ENCODE data around the gene WNT5B. TPM values are rescaled to one million over a fixed set of nuclear protein-coding genes. Genes with fewer than 3 reads are reported as not detected.

WNT5B gene
- polyA plus RNA-seq, 1 of the 3 experiments (the other 2 are of a cell fraction) = 29.3 TPM

DNA sequence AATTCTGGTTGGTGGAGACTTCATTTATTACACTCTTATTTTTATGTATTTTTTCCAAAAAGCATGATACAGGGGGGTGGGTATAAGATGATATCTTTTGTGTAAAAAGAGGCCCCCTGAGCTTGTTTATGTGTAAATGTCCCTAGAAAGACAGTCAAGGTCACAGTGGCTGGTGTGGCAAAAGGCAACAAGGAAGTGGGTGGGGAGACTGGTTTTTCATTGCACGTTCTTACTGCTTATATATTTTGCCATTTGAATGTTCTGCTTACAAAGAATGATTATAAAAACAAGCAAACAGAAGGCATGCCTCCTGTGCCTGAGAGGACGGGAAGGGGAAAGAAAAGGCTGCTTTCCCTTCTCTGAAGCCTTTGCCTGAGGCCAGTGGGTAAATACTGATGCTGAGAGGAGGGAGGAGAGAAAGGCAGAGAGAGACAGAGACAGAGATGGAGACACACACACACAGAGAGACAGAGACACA is 37.7 kb downstream of the WNT5B start:
- Histone ChIP-seq H3K4me1 (ENCODE audit: control insufficient read depth in 1 of 2, insufficient read depth in 2 of 2, low read depth in 1 of 2, low read length in 1 of 2) (no peaks in the 10 kb centered on the region), H3K27ac (ENCODE audit: low read depth in 2 of 2, low read length in 1 of 2) (no peak overlapping the region), H3K9me2 (no peaks in the 10 kb centered on the region), H3K4me3 (ENCODE audit: low read depth in 2 of 2, low read length in 1 of 2) (no peak overlapping the region), H3K79me2 (ENCODE audit: insufficient read depth) (no peaks in the 10 kb centered on the region), H3K9me3 (no peaks in the 10 kb centered on the region), H3K36me3 (replicated peaks in 1 of 2; ENCODE audit: control insufficient read depth in 1 of 2, insufficient read depth in 2 of 2, low read length in 1 of 2) (no peaks in the 10 kb centered on the region), H2AFZ (ENCODE audit: low read depth) (no peak overlapping the region), H3K4me2 (no peak overlapping the region), H4K20me1 (ENCODE audit: insufficient read depth) (no peaks in the 10 kb centered on the region), H3K27me3 (ENCODE audit: insufficient read depth) (no peaks in the 10 kb centered on the region), H3K9ac (no peak overlapping the region), H3F3A (replicated peaks; ENCODE audit: insufficient read depth) (no peaks in the 10 kb centered on the region)
- POLR2A ChIA-PET = no interaction called here
- WGBS (ENCODE audit: low lambda C conversion rate) = 78% methylated on average over 2 of the region's 2 CpGs
- DNase-seq = no peak
- CTCF ChIA-PET = interaction anchor here (1.8 to 2.6 kb wide), 3 partner anchors 14 to 273 kb away, joined by 5 to 10 read pairs (median 10); no protein-coding TSS in a partner anchor
- TF ChIP-seq TEAD4 (IDR thresholded peaks at IDR 0.05; ENCODE audit: borderline replicate concordance, insufficient read depth) = no peak
- TF ChIP-seq RAD21 (IDR thresholded peaks at IDR 0.05; ENCODE audit: low read length) = no peak
- TF ChIP-seq, protein P1, sequence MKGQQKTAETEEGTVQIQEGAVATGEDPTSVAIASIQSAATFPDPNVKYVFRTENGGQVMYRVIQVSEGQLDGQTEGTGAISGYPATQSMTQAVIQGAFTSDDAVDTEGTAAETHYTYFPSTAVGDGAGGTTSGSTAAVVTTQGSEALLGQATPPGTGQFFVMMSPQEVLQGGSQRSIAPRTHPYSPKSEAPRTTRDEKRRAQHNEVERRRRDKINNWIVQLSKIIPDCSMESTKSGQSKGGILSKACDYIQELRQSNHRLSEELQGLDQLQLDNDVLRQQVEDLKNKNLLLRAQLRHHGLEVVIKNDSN (IDR thresholded peaks at IDR 0.05; ENCODE audit: borderline replicate concordance, low read depth) = no peak
- TF ChIP-seq GATA2 (CRISPR knock-in tag; IDR thresholded peaks at IDR 0.05) = no peak
- TF ChIP-seq, protein P2, sequence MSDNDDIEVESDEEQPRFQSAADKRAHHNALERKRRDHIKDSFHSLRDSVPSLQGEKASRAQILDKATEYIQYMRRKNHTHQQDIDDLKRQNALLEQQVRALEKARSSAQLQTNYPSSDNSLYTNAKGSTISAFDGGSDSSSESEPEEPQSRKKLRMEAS (IDR thresholded peaks at IDR 0.05; ENCODE audit: low read depth) = no peak
- no peak for TF ChIP-seq FOXM1 (IDR thresholded peaks at IDR 0.05; ENCODE audit: low read depth)
- no peak for TF ChIP-seq NFIC (IDR thresholded peaks at IDR 0.05; ENCODE audit: borderline replicate concordance)
- TF ChIP-seq, protein P3, sequence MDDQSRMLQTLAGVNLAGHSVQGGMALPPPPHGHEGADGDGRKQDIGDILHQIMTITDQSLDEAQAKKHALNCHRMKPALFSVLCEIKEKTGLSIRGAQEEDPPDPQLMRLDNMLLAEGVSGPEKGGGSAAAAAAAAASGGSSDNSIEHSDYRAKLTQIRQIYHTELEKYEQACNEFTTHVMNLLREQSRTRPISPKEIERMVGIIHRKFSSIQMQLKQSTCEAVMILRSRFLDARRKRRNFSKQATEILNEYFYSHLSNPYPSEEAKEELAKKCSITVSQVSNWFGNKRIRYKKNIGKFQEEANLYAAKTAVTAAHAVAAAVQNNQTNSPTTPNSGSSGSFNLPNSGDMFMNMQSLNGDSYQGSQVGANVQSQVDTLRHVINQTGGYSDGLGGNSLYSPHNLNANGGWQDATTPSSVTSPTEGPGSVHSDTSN (IDR thresholded peaks at IDR 0.05) = no peak
- TF ChIP-seq RXRA (IDR thresholded peaks at IDR 0.05; ENCODE audit: borderline replicate concordance, low read depth) = no peak
- no peak for TF ChIP-seq CHD2 (IDR thresholded peaks at IDR 0.05; ENCODE audit: low read length, partially characterized antibody)
- no peak for TF ChIP-seq FOSL2 (IDR thresholded peaks at IDR 0.05; ENCODE audit: borderline replicate concordance, low read depth)
- TF ChIP-seq ZBTB33 (IDR thresholded peaks at IDR 0.05; ENCODE audit: borderline replicate concordance, low read depth) = no peak

DNA sequence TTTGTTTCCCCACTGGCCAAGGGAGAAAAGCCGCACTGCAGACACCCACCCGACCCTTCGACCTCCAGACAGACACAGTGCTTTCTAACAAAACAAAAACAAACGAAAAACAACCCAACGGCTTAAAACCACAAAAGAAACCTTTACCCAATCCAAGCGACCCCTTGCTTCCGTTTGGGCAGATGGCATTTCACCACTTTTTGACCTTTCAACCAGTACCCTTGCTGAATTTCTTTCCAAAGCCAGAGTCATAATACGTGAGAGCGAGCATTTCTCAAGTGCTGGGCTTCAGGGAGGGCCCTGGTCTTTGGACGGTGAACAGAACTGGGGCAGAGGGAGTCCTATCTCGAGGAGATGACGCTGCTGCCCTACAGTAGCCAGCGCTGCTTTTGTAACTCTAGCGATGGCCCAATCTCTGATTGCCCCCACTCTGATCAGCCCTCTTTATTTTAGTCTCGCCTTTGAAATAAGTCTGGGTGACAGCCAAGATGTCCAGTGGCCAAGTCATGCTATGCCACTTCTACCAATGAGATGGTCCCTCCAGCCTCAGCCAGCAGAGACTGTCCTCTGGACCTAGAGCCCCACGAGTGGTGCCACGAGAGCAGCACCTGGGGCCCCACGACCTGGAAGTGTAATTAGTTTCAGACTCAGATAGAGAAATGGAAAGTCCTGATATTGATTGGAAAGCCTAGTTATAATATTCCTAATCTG is 40.0 kb downstream of the WNT5B start:
- Histone ChIP-seq H3K4me1 (ENCODE audit: control insufficient read depth in 1 of 2, insufficient read depth in 2 of 2, low read depth in 1 of 2, low read length in 1 of 2) (no peaks in the 10 kb centered on the region), H3K79me2 (ENCODE audit: insufficient read depth) (no peaks in the 10 kb centered on the region), H3K27me3 (ENCODE audit: insufficient read depth) (no peaks in the 10 kb centered on the region), H3K9me3 (no peaks in the 10 kb centered on the region), H3K27ac (ENCODE audit: low read depth in 2 of 2, low read length in 1 of 2) (no peak overlapping the region), H4K20me1 (ENCODE audit: insufficient read depth) (no peaks in the 10 kb centered on the region), H3F3A (replicated peaks; ENCODE audit: insufficient read depth) (no peaks in the 10 kb centered on the region), H3K4me2 (no peak overlapping the region), H3K36me3 (replicated peaks in 1 of 2; ENCODE audit: control insufficient read depth in 1 of 2, insufficient read depth in 2 of 2, low read length in 1 of 2) (no peaks in the 10 kb centered on the region), H3K9ac (no peak overlapping the region), H2AFZ (ENCODE audit: low read depth) (no peak overlapping the region), H3K4me3 (ENCODE audit: low read depth in 2 of 2, low read length in 1 of 2) (no peak overlapping the region), H3K9me2 (no peaks in the 10 kb centered on the region)
- CTCF ChIA-PET = interaction anchor here (0.8 to 2.5 kb wide), 5 partner anchors 16 to 366 kb away, joined by 3 to 16 read pairs (median 4); no protein-coding TSS in a partner anchor
- WGBS (ENCODE audit: low lambda C conversion rate) = 85% methylated on average over 18 of the region's 18 CpGs
- POLR2A ChIA-PET = no interaction called here
- DNase-seq = no peak
- TF ChIP-seq EP300 (IDR thresholded peaks at IDR 0.05; ENCODE audit: borderline replicate concordance in 1 of 2, low read depth in 1 of 2, low read length in 1 of 2) = no peak
- TF ChIP-seq, protein P1 (IDR thresholded peaks at IDR 0.05; ENCODE audit: borderline replicate concordance, low read depth) = no peak
- TF ChIP-seq, protein P4, sequence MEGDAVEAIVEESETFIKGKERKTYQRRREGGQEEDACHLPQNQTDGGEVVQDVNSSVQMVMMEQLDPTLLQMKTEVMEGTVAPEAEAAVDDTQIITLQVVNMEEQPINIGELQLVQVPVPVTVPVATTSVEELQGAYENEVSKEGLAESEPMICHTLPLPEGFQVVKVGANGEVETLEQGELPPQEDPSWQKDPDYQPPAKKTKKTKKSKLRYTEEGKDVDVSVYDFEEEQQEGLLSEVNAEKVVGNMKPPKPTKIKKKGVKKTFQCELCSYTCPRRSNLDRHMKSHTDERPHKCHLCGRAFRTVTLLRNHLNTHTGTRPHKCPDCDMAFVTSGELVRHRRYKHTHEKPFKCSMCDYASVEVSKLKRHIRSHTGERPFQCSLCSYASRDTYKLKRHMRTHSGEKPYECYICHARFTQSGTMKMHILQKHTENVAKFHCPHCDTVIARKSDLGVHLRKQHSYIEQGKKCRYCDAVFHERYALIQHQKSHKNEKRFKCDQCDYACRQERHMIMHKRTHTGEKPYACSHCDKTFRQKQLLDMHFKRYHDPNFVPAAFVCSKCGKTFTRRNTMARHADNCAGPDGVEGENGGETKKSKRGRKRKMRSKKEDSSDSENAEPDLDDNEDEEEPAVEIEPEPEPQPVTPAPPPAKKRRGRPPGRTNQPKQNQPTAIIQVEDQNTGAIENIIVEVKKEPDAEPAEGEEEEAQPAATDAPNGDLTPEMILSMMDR (IDR thresholded peaks at IDR 0.05) = no peak
- no peak for TF ChIP-seq MEF2A (IDR thresholded peaks at IDR 0.05; ENCODE audit: borderline replicate concordance, low read depth)
- TF ChIP-seq FOXM1 (IDR thresholded peaks at IDR 0.05; ENCODE audit: low read depth) = no peak
- no peak for TF ChIP-seq RXRA (IDR thresholded peaks at IDR 0.05; ENCODE audit: borderline replicate concordance, low read depth)
- TF ChIP-seq ELF1 (IDR thresholded peaks at IDR 0.05) = no peak
- no peak for TF ChIP-seq IRF3 (IDR thresholded peaks at IDR 0.05; ENCODE audit: low read depth, low read length)

All from SK-N-SH (cell line).